A549 (cell line): ENCODE data around the gene NR1H2. TPM values are rescaled to one million over a fixed set of nuclear protein-coding genes. Genes with fewer than 3 reads are reported as not detected.
A peak's percentile ranks its signal among the peaks of the same experiment; 100 is the strongest.

Experiments
- ATAC-seq, 2 experiments: fragments of 200-7000 bp in 1 of 2; fragments of >200 bp in 1 of 2; cut with Nextera tagmentation in 1 of 2; cut with Tn5 transposase in 1 of 2; 3 replicates each; pipeline versions ENCODE4 v1.8.0 to v1.9.1; 2018 to 2020; ENCODE audit warnings: mild to moderate bottlenecking in 1 of 2, moderate library complexity in 1 of 2
- CTCF ChIA-PET: fragments of 300-600 bp; sonication (Branson Sonifier 250); formaldehyde crosslinking; extraction: SDS; loops from one replicate; lab custom pipeline; 2021; ENCODE audit warnings: antibody characterized with exemption, inconsistent platforms; lab: Yijun Ruan, JAX
- POLR2A ChIA-PET: fragments of 350-600 bp; formaldehyde crosslinking; extraction: SDS; loops from one replicate; lab custom pipeline; 2021; ENCODE audit warnings: antibody characterized with exemption, inconsistent platforms; lab: Yijun Ruan, JAX
- DNase-seq, 2 experiments: peaks; one replicate each; pipeline versions ENCODE4 v3.0.0 to v3.0.0-alpha.2; 2011 to 2016; ENCODE audit warnings: low read depth in 1 of 2, low spot score in 1 of 2
- FAIRE-seq: peaks from 2 replicates; lab custom pipeline; 2011; peaks lifted over from hg19 to GRCh38; lab: Jason Lieb, UNC
- H3K27ac ChIP-seq, 2 experiments: fragments of >200 bp; sonication (Bioruptor Twin); formaldehyde crosslinking; 3 replicates each; pipeline ENCODE4 v1.5.1; 2016 to 2017
- H3K4me1 ChIP-seq: fragments of >200 bp; sonication (Bioruptor Twin); formaldehyde crosslinking; 3 replicates; pipeline ENCODE4 v1.6.1; 2016
- H3K4me2 ChIP-seq: fragments of >200 bp; sonication (Bioruptor Twin); formaldehyde crosslinking; 3 replicates; pipeline ENCODE4 v1.6.1; 2016
- H3K4me3 ChIP-seq: fragments of >200 bp; sonication (Bioruptor Twin); formaldehyde crosslinking; 3 replicates; pipeline ENCODE4 v1.5.1; 2016
- H3K9me3 ChIP-seq: fragments of >200 bp; sonication (Bioruptor Twin); formaldehyde crosslinking; 3 replicates; pipeline ENCODE4 v1.6.1; 2016
- BHLHE40 ChIP-seq: IDR thresholded peaks from 2 replicates; pipeline ENCODE4 v1.6.1; 2012; ENCODE audit warnings: low read depth, low read length, inconsistent platforms
- CBX8 ChIP-seq: fragments of 200-600 bp; sonication (generic); IDR thresholded peaks from 2 replicates; pipeline ENCODE4 v1.6.1; 2016
- CHD2 ChIP-seq: fragments of 150-350 bp; IDR thresholded peaks from 2 replicates; pipeline ENCODE4 v1.6.1; 2014; ENCODE audit warnings: low read length; ENCODE audit not compliant: partially characterized antibody
- EHMT2 ChIP-seq: fragments of 200-600 bp; sonication (generic); IDR thresholded peaks from 2 replicates; pipeline ENCODE4 v1.6.1; 2016; ENCODE audit warnings: antibody characterized with exemption, low read depth, mild to moderate bottlenecking, moderate library complexity
- EP300 ChIP-seq, 2 experiments: fragments of >200 bp; sonication (Bioruptor Twin); formaldehyde crosslinking; IDR thresholded peaks; 2 replicates in 1 of 2; 3 replicates in 1 of 2; pipeline ENCODE4 v1.6.1; 2016 to 2017
- ESRRA ChIP-seq: fragments of 150-350 bp; IDR thresholded peaks from 2 replicates; pipeline ENCODE4 v1.6.1; 2014; ENCODE audit warnings: mild to moderate bottlenecking, low read length, borderline replicate concordance
- FOXS1 ChIP-seq: fragments of 250-450 bp; sonication (Bioruptor Pico); IDR thresholded peaks from 2 replicates; pipeline ENCODE4 v1.5.0; 2020; ENCODE audit warnings: mild to moderate bottlenecking, moderate library complexity
- GATA3 ChIP-seq: IDR thresholded peaks from 2 replicates; pipeline ENCODE4 v1.6.1; 2012; ENCODE audit warnings: borderline replicate concordance
- HDAC2 ChIP-seq: fragments of 200-600 bp; sonication (generic); IDR thresholded peaks from 2 replicates; pipeline ENCODE4 v1.6.1; 2016
- HMGXB4 ChIP-seq: fragments of 250-450 bp; sonication (Bioruptor Pico); IDR thresholded peaks from 2 replicates; pipeline ENCODE4 v1.5.0; 2021; ENCODE audit warnings: mild to moderate bottlenecking, moderate library complexity, borderline replicate concordance
- JUN ChIP-seq, 2 experiments: fragments of >200 bp; sonication (Bioruptor Twin); formaldehyde crosslinking; IDR thresholded peaks; 2 replicates in 1 of 2; 3 replicates in 1 of 2; pipeline ENCODE4 v1.6.1; 2016 to 2017
- KDM1A ChIP-seq: fragments of 200-600 bp; sonication (generic); IDR thresholded peaks from 2 replicates; pipeline ENCODE4 v1.6.1; 2016; ENCODE audit warnings: low read depth, mild to moderate bottlenecking
- KDM5A ChIP-seq: fragments of 200-600 bp; sonication (generic); IDR thresholded peaks from 2 replicates; pipeline ENCODE4 v1.6.1; 2016; ENCODE audit warnings: antibody characterized with exemption, mild to moderate bottlenecking
- MAFK ChIP-seq: fragments of 450-650 bp; IDR thresholded peaks from 2 replicates; pipeline ENCODE4 v1.6.1; 2014; ENCODE audit not compliant: partially characterized antibody
- MAX ChIP-seq: IDR thresholded peaks from 2 replicates; pipeline ENCODE4 v1.6.1; 2012
- MYC ChIP-seq: IDR thresholded peaks from 2 replicates; pipeline ENCODE4 v1.6.1; 2012; ENCODE audit warnings: mild to moderate bottlenecking, inconsistent platforms, low read length, improper control_type of control experiment, borderline replicate concordance
- NR3C1 ChIP-seq: fragments of >200 bp; sonication (Bioruptor Twin); formaldehyde crosslinking; IDR thresholded peaks from 3 replicates; pipeline ENCODE4 v1.6.1; 2017
- PBX3 ChIP-seq: IDR thresholded peaks from 2 replicates; pipeline ENCODE4 v1.6.1; 2012
- PHF8 ChIP-seq: fragments of 200-600 bp; sonication (generic); IDR thresholded peaks from 2 replicates; pipeline ENCODE4 v1.6.1; 2016; ENCODE audit warnings: low read depth, mild to moderate bottlenecking, antibody characterized with exemption, moderate library complexity, borderline replicate concordance
- RFX5 ChIP-seq: fragments of 450-650 bp; IDR thresholded peaks from 2 replicates; pipeline ENCODE4 v1.7.1; 2014; ENCODE audit warnings: antibody characterized with exemption, mild to moderate bottlenecking, moderate library complexity
- SREBF2 ChIP-seq: fragments of 450-650 bp; IDR thresholded peaks from 2 replicates; pipeline ENCODE4 v1.6.1; 2014; ENCODE audit warnings: mild to moderate bottlenecking, moderate library complexity
- ZC3H11A ChIP-seq: fragments of 450-650 bp; IDR thresholded peaks from 2 replicates; pipeline ENCODE4 v1.6.1; 2014; ENCODE audit warnings: antibody characterized with exemption, mild to moderate bottlenecking
- WGBS: methylation state at CpG from one replicate; pipeline ENCODE4 v1.1.6; 2017; ENCODE audit errors: missing lambda C conversion rate; 5-methylcytosine and 5-hydroxymethylcytosine counted together
- polyA plus RNA-seq, 4 experiments: library from polyadenylated mRNA; depleted of rRNA in 3 of 4; stranded (reverse); fragments of >200 nt; fragmentation: RNase III in 1 of 4; extraction: RNeasy Plus Mini Kit Qiagen cat#74134 plus additional on column Dnase treatment in 1 of 4; gene quantifications; 2 replicates in 3 of 4; 3 replicates in 1 of 4; pipeline ENCODE4 v1.2.3, GENCODE V29; 2011 to 2017
- TF ChIP-seq, protein P1 (sequence below): fragments of 250-450 bp; sonication (Bioruptor Pico); IDR thresholded peaks from 2 replicates; pipeline ENCODE4 v1.5.0; 2020; ENCODE audit warnings: low read depth, mild to moderate bottlenecking, moderate library complexity

The NR1H2 gene
- polyA plus RNA-seq, 2 of the 4 experiments (the other 2 are of a cell fraction) = 39.3 to 67.0 TPM

GRCh38 chr19:50393589-50393988 is 17.3 kb downstream of the NR1H2 start:
- DNase-seq (no peak), ATAC-seq (0 out of 6 replicates have a peak, but pooled peaks of 1 of the 2 experiments have one; percentile 19), FAIRE-seq (no peak)
- H3K4me2 ChIP-seq = no peak overlapping the region
- ChIA-PET POLR2A (no interaction called here), CTCF (interaction anchor here (0.6 to 1.4 kb wide), 5 partner anchors 9 to 820 kb away, joined by 3 to 4 read pairs (median 4); no protein-coding TSS in a partner anchor)
- H3K27ac ChIP-seq = no peak overlapping the region
- no peaks in the 10 kb centered on the region for H3K4me1 ChIP-seq
- H3K4me3 ChIP-seq = no peak overlapping the region
- no peaks in the 10 kb centered on the region for H3K9me3 ChIP-seq
- WGBS = 89% methylated on average over 4 of the region's 4 CpGs
- TF ChIP-seq RFX5 (no peak), ESRRA (no peak), BHLHE40 (no peak), EHMT2 (no peak), CHD2 (no peak)

DNA sequence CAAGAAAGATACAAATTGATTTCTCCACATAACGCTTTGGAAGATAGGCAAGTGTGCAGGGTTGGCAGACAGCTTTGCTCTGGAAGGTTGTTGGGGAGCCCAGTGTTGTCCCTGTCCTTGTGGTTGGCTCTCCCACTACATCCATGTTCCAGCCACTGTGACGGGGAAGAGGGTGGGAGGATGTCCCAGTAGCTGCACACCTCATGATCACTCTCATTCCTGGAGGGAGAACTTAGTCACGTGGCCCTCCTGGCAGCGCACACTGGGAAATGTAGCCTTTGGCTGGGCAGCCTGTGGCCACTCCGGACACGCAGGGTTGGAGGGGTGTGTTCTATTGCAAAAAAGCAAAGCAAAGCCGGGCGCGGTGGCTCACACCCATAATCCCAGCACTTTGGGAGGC is 17.8 kb downstream of the NR1H2 start:
- no peak for DNase-seq
- no peak for TF ChIP-seq PHF8
- TF ChIP-seq GATA3 = no peak
- TF ChIP-seq HDAC2 = no peak
- TF ChIP-seq NR3C1 = no peak
- TF ChIP-seq ZC3H11A = no peak
- TF ChIP-seq KDM5A = no peak
- TF ChIP-seq MYC = no peak
- no peak for TF ChIP-seq HMGXB4
- TF ChIP-seq EHMT2 = no peak
- no peak for TF ChIP-seq MAX
- TF ChIP-seq FOXS1 (CRISPR knock-in tag) = no peak
- TF ChIP-seq MAFK = no peak
- TF ChIP-seq EP300 (IDR thresholded peaks at IDR 0.05) = no peak
- no peak for TF ChIP-seq JUN (IDR thresholded peaks at IDR 0.05)
- TF ChIP-seq SREBF2 = no peak
- no peak for TF ChIP-seq PBX3
- TF ChIP-seq ESRRA = no peak
- TF ChIP-seq, protein P1, sequence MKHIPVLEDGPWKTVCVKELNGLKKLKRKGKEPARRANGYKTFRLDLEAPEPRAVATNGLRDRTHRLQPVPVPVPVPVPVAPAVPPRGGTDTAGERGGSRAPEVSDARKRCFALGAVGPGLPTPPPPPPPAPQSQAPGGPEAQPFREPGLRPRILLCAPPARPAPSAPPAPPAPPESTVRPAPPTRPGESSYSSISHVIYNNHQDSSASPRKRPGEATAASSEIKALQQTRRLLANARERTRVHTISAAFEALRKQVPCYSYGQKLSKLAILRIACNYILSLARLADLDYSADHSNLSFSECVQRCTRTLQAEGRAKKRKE (CRISPR knock-in tag) = no peak
- TF ChIP-seq CBX8 = no peak
- no peak for TF ChIP-seq KDM1A
- WGBS = 95% methylated on average over 9 of the region's 9 CpGs
- no peak overlapping the region for H3K4me2 ChIP-seq
- ATAC-seq = peak in 1 of 2 experiments; percentile 34; a peak in 1 of 6 replicates
- H3K4me3 ChIP-seq = no peak overlapping the region
- ChIA-PET CTCF (interaction anchor here (0.6 to 1.6 kb wide), 6 partner anchors 9 to 820 kb away, joined by 3 to 4 read pairs (median 4); no protein-coding TSS in a partner anchor), POLR2A (no interaction called here)
- H3K4me1 ChIP-seq = no peaks in the 10 kb centered on the region
- no peak for FAIRE-seq
- no peaks in the 10 kb centered on the region for H3K9me3 ChIP-seq
- no peak overlapping the region for H3K27ac ChIP-seq
